CD4-positive, alpha-beta T cell (primary cell): ENCODE measurements around the gene TEKTIP1. TPM values are rescaled to one million over a fixed set of nuclear protein-coding genes. Genes with fewer than 3 reads are reported as not detected.
"Not testable (repeated sequence)": the region's sequence is repeated elsewhere in the genome, so short reads cannot be mapped to it uniquely, and the experiment has no call there.

Source experiments
- ATAC-seq: fragments of 200-7000 bp; cut with Tn5 transposase; one replicate; pipeline ENCODE4 v1.10.0; 2022; ENCODE audit warnings: mild to moderate bottlenecking; ENCODE audit not compliant: poor library complexity
- CTCF ChIA-PET: fragments of 350-600 bp; sonication (Branson Sonifier 250); formaldehyde crosslinking; loops from one replicate; lab custom pipeline; 2021; ENCODE audit warnings: antibody characterized with exemption, inconsistent platforms; lab: Charles Lee
- POLR2A ChIA-PET: fragments of 350-600 bp; sonication (Branson Sonifier 250); formaldehyde crosslinking; loops from one replicate; lab custom pipeline; 2021; ENCODE audit warnings: antibody characterized with exemption, inconsistent platforms; lab: Charles Lee
- DNase-seq, 14 experiments: peaks; one replicate each; pipeline ENCODE4 v3.0.0-alpha.2; 2013 to 2020; ENCODE audit warnings: mixed read lengths in 2 of 14
- H3K27ac ChIP-seq, 2 donors: one replicate each; pipeline versions ENCODE4 v1.5.1 to v1.7.0; 2013; ENCODE audit warnings: low read length in 2 of 2, low read depth in 1 of 2, mild to moderate bottlenecking in 1 of 2
- H3K27me3 ChIP-seq, 2 experiments: 1 replicate in 1 of 2; 2 replicates in 1 of 2; pipeline versions ENCODE4 v1.6.1 to v1.7.0; 2013; ENCODE audit warnings: low read length in 2 of 2, control low read depth in 1 of 2, mild to moderate bottlenecking in 1 of 2, moderate library complexity in 1 of 2; ENCODE audit not compliant: insufficient read depth in 2 of 2, control insufficient read depth in 1 of 2
- H3K36me3 ChIP-seq: one replicate; pipeline ENCODE4 v1.6.1; 2013; ENCODE audit warnings: low read length, control low read depth; ENCODE audit not compliant: insufficient read depth
- H3K4me1 ChIP-seq: one replicate; pipeline ENCODE4 v1.6.1; 2013; ENCODE audit warnings: low read length, control low read depth; ENCODE audit not compliant: insufficient read depth
- H3K4me3 ChIP-seq: one replicate; pipeline ENCODE4 v1.5.1; 2013; ENCODE audit warnings: mild to moderate bottlenecking, low read length, moderate library complexity
- H3K9me3 ChIP-seq, 2 experiments: 1 replicate in 1 of 2; 2 replicates in 1 of 2; pipeline versions ENCODE4 v1.6.1 to v1.7.0; 2013; ENCODE audit warnings: low read length in 2 of 2, mild to moderate bottlenecking in 2 of 2, control low read depth in 1 of 2, moderate library complexity in 1 of 2; ENCODE audit not compliant: control insufficient read depth in 1 of 2, insufficient read depth in 1 of 2
- H3K27ac Mint-ChIP-seq: one replicate; pipeline ENCODE4 v1.8.0; 2020; ENCODE audit warnings: mixed read lengths
- H3K27me3 Mint-ChIP-seq: one replicate; pipeline ENCODE4 v1.8.0; 2021; ENCODE audit warnings: mixed read lengths
- H3K36me3 Mint-ChIP-seq: one replicate; pipeline ENCODE4 v1.8.0; 2021; ENCODE audit warnings: low read depth, mixed read lengths
- H3K4me1 Mint-ChIP-seq: one replicate; pipeline ENCODE4 v1.8.0; 2021; ENCODE audit warnings: low read depth, mixed read lengths
- H3K4me3 Mint-ChIP-seq: one replicate; pipeline ENCODE4 v1.8.0; 2020; ENCODE audit warnings: mild to moderate bottlenecking, mixed read lengths
- H3K9me3 Mint-ChIP-seq: one replicate; pipeline ENCODE4 v1.8.0; 2020; ENCODE audit warnings: mixed read lengths
- intact Hi-C, 2 experiments: fragments of 100-400 bp; cut with DNase I in 1 of 2; cut with micrococcal nuclease in 1 of 2; formaldehyde crosslinking; loops; one replicate each; pipeline versions ENCODE4 v1.15.1 to v1.9.0; 2023 to 2025; cut with DNase I, micrococcal nuclease
- total RNA-seq, 174 experiments: library from RNA in 2 of 174; stranded (reverse) in 2 of 174; gene quantifications; one replicate each; pipeline ENCODE4 v1.2.3 and lab custom pipeline; 2021 to 2026
- TF ChIP-seq, protein P1 (sequence below): fragments of 200-600 bp; IDR thresholded peaks from one replicate; pipeline ENCODE4 v1.8.0; 2022; ENCODE audit warnings: antibody characterized with exemption, mild to moderate bottlenecking

The TEKTIP1 gene
- total RNA-seq, 2 experiments from 2014 or later: 5.7 to 6.0 TPM

DNA sequence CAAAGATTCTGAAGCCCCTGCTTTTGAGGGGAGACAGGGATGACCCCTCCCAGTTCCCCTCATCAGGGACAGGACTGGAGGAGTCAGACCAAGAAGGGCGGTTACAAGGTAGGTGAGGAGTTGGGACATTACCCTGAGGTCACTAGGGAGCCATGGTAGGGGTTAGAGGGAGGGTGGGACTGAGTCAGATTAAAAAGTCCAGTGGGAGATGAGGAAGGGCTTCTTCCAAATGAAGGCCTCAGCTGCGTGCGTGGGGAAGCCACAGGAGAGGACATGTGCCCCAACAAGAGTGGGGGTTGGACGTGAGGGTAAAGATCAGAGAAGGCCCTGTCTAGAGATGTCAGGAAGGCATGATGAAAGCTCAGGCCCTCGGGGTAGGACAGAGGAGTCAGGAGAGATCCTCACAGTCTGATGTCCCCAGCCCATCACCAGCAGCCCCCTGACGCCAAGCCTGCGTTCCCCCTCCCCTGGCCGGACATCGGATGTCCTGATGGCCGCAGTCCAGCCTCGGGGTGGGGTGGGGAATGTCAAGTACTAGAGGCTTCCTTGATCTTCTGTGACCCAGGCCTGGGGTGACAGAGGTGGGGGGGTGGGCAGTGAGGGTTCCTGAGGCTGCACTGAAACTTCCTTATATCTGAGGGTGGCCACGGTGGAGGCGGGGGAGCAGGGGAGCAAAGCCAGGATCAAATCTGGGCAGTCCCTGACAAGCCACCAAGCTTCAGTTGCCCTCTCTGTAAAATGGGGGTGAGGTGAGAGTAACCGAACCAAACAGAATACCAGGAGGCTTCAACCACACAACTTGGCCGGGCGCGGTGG lies 24.9 kb downstream of the TEKTIP1 start:
- ChIA-PET CTCF (no interaction called here), POLR2A (no interaction called here)
- H3K4me3 Mint-ChIP-seq: no peak overlapping the region
- ATAC-seq: no peak
- H3K9me3 Mint-ChIP-seq: no peaks in the 10 kb centered on the region
- no peak overlapping the region for H3K27ac Mint-ChIP-seq
- no peaks in the 10 kb centered on the region for H3K4me1 Mint-ChIP-seq
- no peaks in the 10 kb centered on the region for H3K9me3 ChIP-seq
- no peaks in the 10 kb centered on the region for H3K36me3 Mint-ChIP-seq
- no peaks in the 10 kb centered on the region for H3K27me3 Mint-ChIP-seq
- no peaks in the 10 kb centered on the region for H3K36me3 ChIP-seq
- DNase-seq: no peak
- H3K27ac ChIP-seq: no peak overlapping the region
- intact Hi-C loops: no loop called here
- H3K4me3 ChIP-seq: no peak overlapping the region
- no peaks in the 10 kb centered on the region for H3K4me1 ChIP-seq
- TF ChIP-seq, protein P1, sequence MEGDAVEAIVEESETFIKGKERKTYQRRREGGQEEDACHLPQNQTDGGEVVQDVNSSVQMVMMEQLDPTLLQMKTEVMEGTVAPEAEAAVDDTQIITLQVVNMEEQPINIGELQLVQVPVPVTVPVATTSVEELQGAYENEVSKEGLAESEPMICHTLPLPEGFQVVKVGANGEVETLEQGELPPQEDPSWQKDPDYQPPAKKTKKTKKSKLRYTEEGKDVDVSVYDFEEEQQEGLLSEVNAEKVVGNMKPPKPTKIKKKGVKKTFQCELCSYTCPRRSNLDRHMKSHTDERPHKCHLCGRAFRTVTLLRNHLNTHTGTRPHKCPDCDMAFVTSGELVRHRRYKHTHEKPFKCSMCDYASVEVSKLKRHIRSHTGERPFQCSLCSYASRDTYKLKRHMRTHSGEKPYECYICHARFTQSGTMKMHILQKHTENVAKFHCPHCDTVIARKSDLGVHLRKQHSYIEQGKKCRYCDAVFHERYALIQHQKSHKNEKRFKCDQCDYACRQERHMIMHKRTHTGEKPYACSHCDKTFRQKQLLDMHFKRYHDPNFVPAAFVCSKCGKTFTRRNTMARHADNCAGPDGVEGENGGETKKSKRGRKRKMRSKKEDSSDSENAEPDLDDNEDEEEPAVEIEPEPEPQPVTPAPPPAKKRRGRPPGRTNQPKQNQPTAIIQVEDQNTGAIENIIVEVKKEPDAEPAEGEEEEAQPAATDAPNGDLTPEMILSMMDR: no peak
- no peaks in the 10 kb centered on the region for H3K27me3 ChIP-seq

DNA sequence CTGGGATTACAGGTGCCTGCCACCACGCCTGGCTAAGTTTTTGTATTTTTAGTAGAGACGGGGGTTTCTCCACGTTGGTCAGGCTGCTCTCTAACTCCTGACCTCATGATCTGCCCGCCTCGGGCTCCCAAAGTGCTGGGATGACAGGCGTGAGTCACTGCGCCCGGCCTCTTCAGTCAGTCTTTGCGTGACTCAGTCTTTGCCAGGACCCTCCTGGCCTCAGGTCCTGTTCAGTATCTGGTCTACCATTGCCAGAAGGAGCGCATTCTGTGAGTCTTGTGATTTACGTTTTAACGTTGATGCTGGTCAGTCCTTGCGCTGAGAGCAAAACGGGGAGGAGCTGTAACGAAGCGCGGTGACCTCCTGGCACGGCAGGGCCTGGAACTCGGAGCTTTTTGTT lies 26.2 kb downstream of the TEKTIP1 start:
- intact Hi-C loops: no loop called here
- ChIA-PET POLR2A (no interaction called here), CTCF (no interaction called here)
- TF ChIP-seq, protein P1: no peak
- DNase-seq: no peak
- H3K4me1 ChIP-seq: no peaks in the 10 kb centered on the region
- no peaks in the 10 kb centered on the region for H3K9me3 ChIP-seq
- no peaks in the 10 kb centered on the region for H3K36me3 ChIP-seq
- ATAC-seq: no peak
- H3K27me3 ChIP-seq: no peaks in the 10 kb centered on the region
- H3K4me1 Mint-ChIP-seq: no peaks in the 10 kb centered on the region
- no peak overlapping the region for H3K27ac ChIP-seq
- H3K4me3 ChIP-seq: no peak overlapping the region
- no peaks in the 10 kb centered on the region for H3K36me3 Mint-ChIP-seq
- H3K9me3 Mint-ChIP-seq: no peaks in the 10 kb centered on the region
- H3K4me3 Mint-ChIP-seq: no peak overlapping the region
- H3K27ac Mint-ChIP-seq: no peak overlapping the region
- H3K27me3 Mint-ChIP-seq: no peaks in the 10 kb centered on the region

DNA sequence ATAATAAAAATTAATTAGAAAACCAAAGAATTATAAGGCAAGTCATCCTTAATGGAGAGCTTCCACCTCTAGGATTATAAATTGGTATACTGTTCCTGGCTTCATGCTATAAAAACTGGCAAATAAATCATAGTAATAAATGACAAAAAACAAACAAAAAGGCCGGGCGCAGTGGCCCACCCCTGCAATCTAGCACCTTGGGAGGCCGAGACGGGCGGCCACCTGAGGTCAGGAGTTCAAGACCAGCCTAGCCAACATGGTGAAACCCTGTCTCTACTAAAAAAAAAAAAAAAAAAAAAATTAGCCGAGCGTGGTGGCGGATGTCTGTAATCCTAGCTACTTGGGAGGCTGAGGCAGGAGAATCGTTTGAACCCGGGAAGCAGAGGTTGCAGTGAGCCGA lies 31.1 kb downstream of the TEKTIP1 start:
- POLR2A ChIA-PET, DNase-seq, H3K4me3 ChIP-seq, ATAC-seq, H3K36me3 ChIP-seq, H3K36me3 Mint-ChIP-seq, H3K9me3 ChIP-seq, H3K27me3 Mint-ChIP-seq, H3K27ac Mint-ChIP-seq, H3K9me3 Mint-ChIP-seq, H3K27me3 ChIP-seq, H3K27ac ChIP-seq, H3K4me3 Mint-ChIP-seq: not testable (repeated sequence)
- CTCF ChIA-PET: interaction anchor here (0.7 kb wide), 1 partner anchor 12 kb away, joined by 4 read pairs; no protein-coding TSS in a partner anchor
- intact Hi-C loops: loop anchor here in 1 of 2 experiments (5.0 kb wide), 2 partner anchors 63 to 133 kb away; partner anchors contain the start of gene FZR1
- H3K4me1 Mint-ChIP-seq: peaks cover 16% of the 10 kb centered on the region
- H3K4me1 ChIP-seq: peaks cover 18% of the 10 kb centered on the region
